ENCODE measurements around the gene TAS2R9.
"Not testable (repeated sequence)": the region's sequence is repeated elsewhere in the genome, so short reads cannot be mapped to it uniquely, and the experiment has no call there.

DNA sequence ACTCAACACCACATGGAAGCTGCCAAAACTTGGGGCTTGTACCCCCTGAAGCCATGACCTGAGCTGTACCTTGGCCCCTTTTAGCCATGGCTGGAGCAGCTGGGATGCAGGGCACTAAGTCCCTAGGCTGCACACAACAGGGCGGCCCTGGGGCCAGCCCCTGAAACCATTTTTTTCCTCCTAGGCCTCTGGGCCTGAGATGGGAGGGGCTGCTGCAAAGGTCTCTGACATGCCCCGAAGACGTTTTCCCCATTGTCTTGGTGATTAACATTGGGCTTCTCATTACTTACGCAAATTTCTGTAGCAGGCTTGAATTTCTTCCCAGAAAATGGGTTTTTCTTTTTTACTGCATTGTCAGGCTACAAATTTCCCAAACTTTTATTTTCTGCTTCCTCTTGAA is 18.2 kb downstream of the TAS2R9 start:
- not testable (repeated sequence) for TF ChIP-seq POLR2A (IDR thresholded peaks at IDR 0.05)
- TF ChIP-seq, protein P1, sequence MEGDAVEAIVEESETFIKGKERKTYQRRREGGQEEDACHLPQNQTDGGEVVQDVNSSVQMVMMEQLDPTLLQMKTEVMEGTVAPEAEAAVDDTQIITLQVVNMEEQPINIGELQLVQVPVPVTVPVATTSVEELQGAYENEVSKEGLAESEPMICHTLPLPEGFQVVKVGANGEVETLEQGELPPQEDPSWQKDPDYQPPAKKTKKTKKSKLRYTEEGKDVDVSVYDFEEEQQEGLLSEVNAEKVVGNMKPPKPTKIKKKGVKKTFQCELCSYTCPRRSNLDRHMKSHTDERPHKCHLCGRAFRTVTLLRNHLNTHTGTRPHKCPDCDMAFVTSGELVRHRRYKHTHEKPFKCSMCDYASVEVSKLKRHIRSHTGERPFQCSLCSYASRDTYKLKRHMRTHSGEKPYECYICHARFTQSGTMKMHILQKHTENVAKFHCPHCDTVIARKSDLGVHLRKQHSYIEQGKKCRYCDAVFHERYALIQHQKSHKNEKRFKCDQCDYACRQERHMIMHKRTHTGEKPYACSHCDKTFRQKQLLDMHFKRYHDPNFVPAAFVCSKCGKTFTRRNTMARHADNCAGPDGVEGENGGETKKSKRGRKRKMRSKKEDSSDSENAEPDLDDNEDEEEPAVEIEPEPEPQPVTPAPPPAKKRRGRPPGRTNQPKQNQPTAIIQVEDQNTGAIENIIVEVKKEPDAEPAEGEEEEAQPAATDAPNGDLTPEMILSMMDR (IDR thresholded peaks at IDR 0.05), result not testable (repeated sequence)
